Gastroesophageal sphincter (tissue), 4 donors: ENCODE results near the gene ANKHD1. TPM values are rescaled to one million over a fixed set of nuclear protein-coding genes. Genes with fewer than 3 reads are reported as not detected.
"Not testable (repeated sequence)": the region's sequence is repeated elsewhere in the genome, so short reads cannot be mapped to it uniquely, and the experiment has no call there.

Experiments
- ATAC-seq: fragments of 150-250 bp; one replicate; pipeline ENCODE4 v1.9.1; 2016; ENCODE audit warnings: mild to moderate bottlenecking, moderate library complexity
- H3K27ac ChIP-seq, 4 donors: fragments of 200-600 bp; sonication (generic) in 3 of 4; 1 replicate in 3 of 4; 2 replicates in 1 of 4; pipeline ENCODE4 v1.5.1; 2016 to 2019
- H3K27me3 ChIP-seq: fragments of 200-600 bp; sonication (generic); one replicate; pipeline ENCODE4 v1.5.1; 2019
- H3K36me3 ChIP-seq, 2 donors: fragments of 200-600 bp; sonication (generic); one replicate each; pipeline ENCODE4 v1.5.1; 2019; ENCODE audit warnings: control low read depth in 1 of 2
- H3K4me1 ChIP-seq, 3 donors: fragments of 200-600 bp; sonication (generic); 1 replicate in 2 of 3; 2 replicates in 1 of 3; pipeline ENCODE4 v1.5.1; 2016 to 2019; ENCODE audit warnings: control low read depth in 2 of 3
- H3K4me3 ChIP-seq, 2 donors: fragments of 200-600 bp; sonication (generic); one replicate each; pipeline ENCODE4 v1.5.1; 2019; ENCODE audit warnings: mild to moderate bottlenecking in 1 of 2, moderate library complexity in 1 of 2
- H3K9me3 ChIP-seq, 3 donors: fragments of 200-600 bp; sonication (generic); one replicate each; pipeline ENCODE4 v1.5.1; 2017 to 2019; ENCODE audit warnings: control low read depth in 2 of 3
- EP300 ChIP-seq: sonication (generic); formaldehyde crosslinking; IDR thresholded peaks from one replicate; pipeline ENCODE4 v1.6.1; 2017; ENCODE audit warnings: antibody characterized with exemption, mild to moderate bottlenecking
- POLR2A ChIP-seq, 2 donors: fragments of 450-650 bp; IDR thresholded peaks; one replicate each; pipeline ENCODE4 v1.6.1; 2017; ENCODE audit warnings: antibody characterized with exemption in 2 of 2, mild to moderate bottlenecking in 2 of 2, moderate library complexity in 1 of 2
- POLR2AphosphoS5 ChIP-seq: sonication (generic); formaldehyde crosslinking; IDR thresholded peaks from one replicate; pipeline ENCODE4 v1.6.1; 2017; ENCODE audit warnings: antibody characterized with exemption
- WGBS, 2 donors: methylation state at CpG; one replicate each; pipeline ENCODE4 v1.1.5; 2018; ENCODE audit warnings: low coverage in 1 of 2; 5-methylcytosine and 5-hydroxymethylcytosine counted together
- total RNA-seq, 4 donors: library from RNA; depleted of rRNA; stranded (reverse); fragments of >200 nt; gene quantifications; one replicate each; pipeline ENCODE4 v1.1.0, GENCODE V29; 2016
- TF ChIP-seq, protein P1 (sequence below), 4 experiments: fragments of 200-600 bp in 2 of 4; fragments of 450-650 bp in 2 of 4; sonication (generic) in 1 of 4; IDR thresholded peaks; one replicate each; pipeline ENCODE4 v1.5.1; 2017 to 2019; ENCODE audit warnings: antibody characterized with exemption in 4 of 4, mild to moderate bottlenecking in 2 of 4, moderate library complexity in 2 of 4

Gene ANKHD1
- total RNA-seq, 4 donors from 2014 or later = 52.7 to 156 (median 84.5) TPM

- WGBS, 2 donors = 13 to 22% methylated on average over 3 of the region's 3 CpGs
- Histone ChIP-seq H3K9me3 (no peaks in the 10 kb centered on the region), H3K4me1 (peaks cover 0 to 29% (median 6%) of the 10 kb centered on the region in 3 donors), H3K27ac (no peak overlapping the region), H3K27me3 (no peaks in the 10 kb centered on the region), H3K4me3 (no peak overlapping the region), H3K36me3 (peaks cover 0 to 40% of the 10 kb centered on the region in 2 donors)
- ATAC-seq = no peak
- TF ChIP-seq, protein P1, sequence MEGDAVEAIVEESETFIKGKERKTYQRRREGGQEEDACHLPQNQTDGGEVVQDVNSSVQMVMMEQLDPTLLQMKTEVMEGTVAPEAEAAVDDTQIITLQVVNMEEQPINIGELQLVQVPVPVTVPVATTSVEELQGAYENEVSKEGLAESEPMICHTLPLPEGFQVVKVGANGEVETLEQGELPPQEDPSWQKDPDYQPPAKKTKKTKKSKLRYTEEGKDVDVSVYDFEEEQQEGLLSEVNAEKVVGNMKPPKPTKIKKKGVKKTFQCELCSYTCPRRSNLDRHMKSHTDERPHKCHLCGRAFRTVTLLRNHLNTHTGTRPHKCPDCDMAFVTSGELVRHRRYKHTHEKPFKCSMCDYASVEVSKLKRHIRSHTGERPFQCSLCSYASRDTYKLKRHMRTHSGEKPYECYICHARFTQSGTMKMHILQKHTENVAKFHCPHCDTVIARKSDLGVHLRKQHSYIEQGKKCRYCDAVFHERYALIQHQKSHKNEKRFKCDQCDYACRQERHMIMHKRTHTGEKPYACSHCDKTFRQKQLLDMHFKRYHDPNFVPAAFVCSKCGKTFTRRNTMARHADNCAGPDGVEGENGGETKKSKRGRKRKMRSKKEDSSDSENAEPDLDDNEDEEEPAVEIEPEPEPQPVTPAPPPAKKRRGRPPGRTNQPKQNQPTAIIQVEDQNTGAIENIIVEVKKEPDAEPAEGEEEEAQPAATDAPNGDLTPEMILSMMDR (IDR thresholded peaks at IDR 0.05) = no peak
- no peak for TF ChIP-seq POLR2A (IDR thresholded peaks at IDR 0.05)
- no peak for TF ChIP-seq EP300
- no peak for TF ChIP-seq POLR2AphosphoS5
Observed at GRCh38 chr5:140480310-140481014, 78.8 kb downstream of the ANKHD1 start.

GRCh38 chr5:140481758-140482157 is 80.1 kb downstream of the ANKHD1 start:
- Histone ChIP-seq H3K27ac (no peak overlapping the region), H3K4me3 (no peak overlapping the region), H3K27me3 (no peaks in the 10 kb centered on the region), H3K36me3 (peaks cover 4 to 50% of the 10 kb centered on the region in 2 donors), H3K4me1 (peaks cover 0 to 29% (median 6%) of the 10 kb centered on the region in 3 donors), H3K9me3 (no peaks in the 10 kb centered on the region)
- 21 to 29% methylated on average over 2 of the region's 2 CpGs for WGBS, 2 donors
- TF ChIP-seq EP300 (no peak), POLR2A (IDR thresholded peaks at IDR 0.05) (no peak), POLR2AphosphoS5 (no peak)
- no peak for ATAC-seq

- peaks cover 6 to 51% of the 10 kb centered on the region in 2 donors for H3K36me3 ChIP-seq
- H3K4me3 ChIP-seq = no peak overlapping the region
- no peaks in the 10 kb centered on the region for H3K27me3 ChIP-seq
- ATAC-seq = no peak
- TF ChIP-seq, protein P1 (IDR thresholded peaks at IDR 0.05) = no peak
- TF ChIP-seq POLR2AphosphoS5 (no peak), EP300 (no peak)
- no peak overlapping the region for H3K27ac ChIP-seq
- H3K9me3 ChIP-seq = no peaks in the 10 kb centered on the region
- 73 to 94% methylated on average over 1 of the region's 1 CpG for WGBS, 2 donors
- H3K4me1 ChIP-seq = peaks cover 0 to 29% (median 6%) of the 10 kb centered on the region in 3 donors
Observed at GRCh38 chr5:140483055-140483454, 81.4 kb downstream of the ANKHD1 start.

- not testable (repeated sequence) for H3K27ac ChIP-seq, H3K4me1 ChIP-seq, ATAC-seq, H3K4me3 ChIP-seq, H3K27me3 ChIP-seq, H3K9me3 ChIP-seq
- H3K36me3 ChIP-seq = peaks cover 6 to 74% of the 10 kb centered on the region in 2 donors
- whole genome bisulfite sequencing, 2 donors = 75 to 93% methylated on average over 3 to 4 of the region's 4 CpGs
Observed at GRCh38 chr5:140488141-140488540, 86.5 kb downstream of the ANKHD1 start.

DNA sequence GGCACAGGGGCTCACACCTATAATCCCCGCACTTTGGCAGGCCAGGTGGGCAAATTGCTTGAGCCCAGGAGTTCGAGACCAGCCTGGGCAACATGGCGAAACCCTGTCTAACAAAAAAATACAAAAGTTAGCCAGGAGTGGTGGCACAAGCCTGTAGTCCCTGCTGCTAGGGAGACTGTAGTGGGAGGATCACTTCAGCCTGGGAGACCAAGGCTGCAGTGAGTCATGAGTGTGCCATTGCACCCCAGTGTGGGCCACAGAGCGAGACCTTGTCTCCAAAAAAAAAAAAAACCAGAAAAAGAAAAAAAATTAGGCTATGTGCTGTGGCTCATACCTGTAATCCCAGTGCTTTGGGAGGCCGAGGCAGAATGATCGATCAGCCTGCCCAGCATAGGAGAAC is 87.3 kb downstream of the ANKHD1 start:
- TF ChIP-seq POLR2A (IDR thresholded peaks at IDR 0.05) = no peak
- no peak for TF ChIP-seq POLR2AphosphoS5
- TF ChIP-seq, protein P1 (IDR thresholded peaks at IDR 0.05) = no peak
- TF ChIP-seq EP300 = no peak
- H3K27me3 ChIP-seq = no peaks in the 10 kb centered on the region
- H3K27ac ChIP-seq = no peak overlapping the region
- H3K4me1 ChIP-seq = no peaks in the 10 kb centered on the region
- no peaks in the 10 kb centered on the region for H3K9me3 ChIP-seq
- no peak for ATAC-seq
- WGBS, 2 donors = 88 to 93% methylated on average over 2 to 3 of the region's 6 CpGs
- peaks cover 6 to 68% of the 10 kb centered on the region in 2 donors for H3K36me3 ChIP-seq
- H3K4me3 ChIP-seq = no peak overlapping the region

- no peaks in the 10 kb centered on the region for H3K9me3 ChIP-seq
- H3K27me3 ChIP-seq = no peaks in the 10 kb centered on the region
- TF ChIP-seq EP300 (no peak), POLR2AphosphoS5 (no peak), POLR2A (IDR thresholded peaks at IDR 0.05) (no peak)
- TF ChIP-seq, protein P1 (IDR thresholded peaks at IDR 0.05) = no peak
- peaks cover 0 to 40% of the 10 kb centered on the region in 2 donors for H3K36me3 ChIP-seq
- ATAC-seq = no peak
- H3K4me1 ChIP-seq = no peaks in the 10 kb centered on the region
- H3K4me3 ChIP-seq = no peak overlapping the region
- H3K27ac ChIP-seq = no peak overlapping the region
Observed at GRCh38 chr5:140497897-140498296, 96.3 kb downstream of the ANKHD1 start.
